HG02798 (cell line): ENCODE measurements around the gene PPFIBP2.
"Not testable (repeated sequence)": the region's sequence is repeated elsewhere in the genome, so short reads cannot be mapped to it uniquely, and the experiment has no call there.

Experiments used
- ATAC-seq: cut with Tn5 transposase; IDR thresholded peaks from one replicate; pipeline ENCODE4 v1.9.1; 2021; ENCODE audit warnings: mild to moderate bottlenecking; ENCODE audit not compliant: unreplicated experiment, poor library complexity

PPFIBP2 gene

DNA sequence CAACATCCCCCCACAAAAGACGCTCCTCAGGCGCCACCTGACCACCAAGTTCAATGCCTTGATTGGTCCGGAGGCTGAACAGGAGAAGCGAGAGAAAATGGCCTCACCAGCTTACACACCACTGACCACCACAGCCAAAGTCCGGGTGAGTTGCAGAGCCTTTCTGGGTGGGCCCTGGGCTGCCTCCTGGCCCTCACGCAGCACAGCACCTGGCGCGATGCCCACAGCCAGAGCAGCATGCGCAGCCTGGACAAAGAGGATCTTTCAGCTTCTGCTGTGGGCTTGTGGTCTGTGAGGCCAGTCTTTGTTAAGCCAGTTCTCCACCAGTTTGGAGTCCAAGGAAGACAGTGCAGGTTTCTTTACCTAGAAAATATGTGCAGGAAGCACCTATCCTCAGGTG, 137.9 kb downstream of the PPFIBP2 start:
- no peak for ATAC-seq

DNA sequence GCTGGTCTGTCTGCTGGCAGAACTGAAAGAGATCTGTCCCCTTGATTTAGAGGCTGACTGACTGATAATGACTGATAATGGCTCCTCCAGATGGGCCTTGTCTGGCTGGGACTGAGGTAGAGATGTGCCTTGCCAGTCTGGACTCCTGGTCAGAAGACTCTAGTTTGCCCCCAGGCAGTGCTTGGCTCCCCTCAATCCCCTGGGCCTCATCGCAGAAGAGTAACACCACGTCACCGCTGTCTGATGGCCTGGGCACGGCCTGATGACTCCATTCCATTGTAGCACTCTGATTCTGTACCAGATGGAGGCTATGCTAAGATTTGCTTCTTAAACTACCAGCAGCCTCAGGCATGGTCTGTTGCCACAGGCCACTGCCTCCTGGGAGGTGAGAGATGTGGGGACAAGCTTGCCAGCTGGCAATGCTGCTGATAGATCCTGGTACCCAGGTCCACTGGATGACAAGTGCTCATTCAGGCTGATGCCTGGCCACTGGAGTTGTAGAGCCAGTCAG, 140.5 kb downstream of the PPFIBP2 start:
- ATAC-seq = no peak

DNA sequence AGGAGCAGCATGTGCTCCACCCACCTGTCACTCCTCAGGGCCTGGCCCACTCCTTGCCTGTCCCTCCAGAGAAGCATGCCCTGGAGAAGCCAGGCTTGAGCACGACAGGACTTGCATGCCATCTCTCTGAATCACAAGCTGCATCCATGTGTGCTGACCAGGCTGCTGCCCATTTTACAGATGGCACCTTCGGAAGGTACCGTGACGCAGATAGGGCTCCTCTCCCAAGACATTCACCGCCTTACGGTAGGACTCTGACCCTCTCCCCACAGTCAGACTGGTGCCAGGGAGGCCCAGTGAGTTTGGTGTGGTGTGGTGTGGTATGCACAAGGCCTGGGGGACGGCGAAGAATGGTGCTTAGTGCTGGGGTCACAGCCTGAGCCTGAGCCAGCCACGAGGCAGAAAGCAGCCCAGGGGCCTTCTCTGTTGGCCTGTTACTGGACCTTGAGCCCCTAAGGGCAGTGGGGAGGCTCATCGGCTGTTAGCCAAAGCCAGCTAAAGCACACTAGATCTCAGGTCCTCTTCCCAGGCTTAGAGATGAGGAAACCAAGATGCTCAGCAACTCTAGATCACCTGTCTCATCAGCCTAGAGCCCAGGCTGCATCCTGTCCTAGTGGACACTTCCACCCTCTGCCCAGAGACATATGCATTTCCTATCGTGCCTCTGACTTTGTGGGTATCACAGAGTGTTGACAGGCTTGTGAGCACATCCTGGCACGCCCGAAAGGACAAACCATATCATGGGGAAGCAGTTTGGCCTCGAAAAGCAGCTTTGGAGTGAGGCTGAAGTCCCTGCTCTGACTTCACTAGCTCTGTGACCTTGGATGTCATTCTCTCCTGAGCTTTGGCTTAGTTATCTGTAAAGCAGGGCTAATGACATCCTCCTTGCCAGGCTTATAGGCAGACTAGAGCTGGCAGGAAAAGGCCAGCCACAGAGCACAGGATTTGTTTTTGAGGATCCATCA, 141.7 kb downstream of the PPFIBP2 start:
- ATAC-seq = no peak

GRCh38 chr11:7656704-7657103, 142.9 kb downstream of the PPFIBP2 start:
- ATAC-seq = no peak

GRCh38 chr11:7657306-7658025, 143.7 kb downstream of the PPFIBP2 start:
- ATAC-seq = no peak

DNA sequence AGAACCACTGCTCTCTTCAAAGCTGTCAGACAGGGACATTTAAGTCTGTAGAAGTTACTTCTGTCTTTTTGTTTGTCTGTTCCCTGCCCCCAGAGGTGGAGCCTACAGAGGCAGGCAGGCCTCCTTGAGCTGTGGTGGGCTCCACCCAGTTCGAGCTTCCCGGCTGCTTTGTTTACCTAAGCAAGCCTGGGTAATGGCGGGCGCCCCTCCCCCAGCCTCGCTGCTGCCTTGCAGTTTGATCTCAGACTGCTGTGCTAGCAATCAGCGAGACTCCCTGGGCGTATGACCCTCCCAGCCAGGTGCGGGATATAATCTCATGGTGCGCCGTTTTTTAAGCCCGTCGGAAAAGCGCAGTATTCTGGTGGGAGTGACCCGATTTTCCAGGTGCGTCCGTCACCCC, 149.7 kb downstream of the PPFIBP2 start:
- ATAC-seq = not testable (repeated sequence)

DNA sequence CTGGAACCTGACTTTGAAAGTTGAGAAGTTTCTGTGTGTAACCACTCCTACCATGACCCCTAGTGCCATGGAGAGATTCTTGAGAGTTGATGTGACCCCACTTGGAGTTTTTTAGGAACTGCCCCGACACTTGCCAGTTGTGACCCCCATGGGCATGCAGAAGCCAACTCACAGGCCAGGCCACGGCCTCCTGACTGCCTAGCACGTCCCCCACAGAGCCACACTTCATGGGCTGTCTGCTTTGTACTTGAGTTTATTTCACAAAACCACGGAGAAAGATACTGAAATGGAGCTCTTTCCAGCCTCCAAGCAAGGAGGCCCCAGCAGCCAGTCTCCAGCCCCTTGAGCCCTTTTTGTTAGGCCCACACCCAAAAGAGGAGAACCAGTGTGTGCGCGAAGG, 151.1 kb downstream of the PPFIBP2 start:
- ATAC-seq = no peak

GRCh38 chr11:7665473-7666291, 151.9 kb downstream of the PPFIBP2 start:
- peak; percentile 99 for ATAC-seq

DNA sequence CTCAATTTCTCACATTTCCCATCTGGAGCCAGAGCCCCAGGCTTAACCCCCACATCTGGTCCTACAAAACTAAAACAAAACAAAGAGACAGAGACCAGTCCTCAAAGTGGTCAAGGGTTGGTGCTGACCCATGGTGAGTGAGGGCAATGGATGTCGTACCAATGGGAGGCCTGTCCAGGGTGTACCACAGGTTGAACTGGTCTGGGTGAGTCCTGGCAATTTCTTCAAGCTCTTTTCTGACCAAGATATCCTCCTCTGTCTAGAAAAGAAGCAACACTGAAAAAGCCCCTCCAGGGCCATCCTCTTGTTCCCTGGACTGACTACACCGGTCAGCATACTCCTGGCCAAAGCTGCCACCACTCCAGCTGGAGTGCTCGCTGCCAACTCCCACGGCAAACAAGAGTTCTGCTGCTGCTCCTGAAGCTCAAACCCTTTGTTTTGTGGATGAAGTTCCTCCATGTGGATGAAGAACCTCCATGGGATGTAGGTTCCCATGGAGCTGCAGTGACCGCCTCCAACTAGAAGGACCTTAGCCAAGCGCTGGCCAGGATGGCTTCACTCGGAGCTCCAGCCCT, 152.6 kb downstream of the PPFIBP2 start:
- ATAC-seq = no peak

DNA sequence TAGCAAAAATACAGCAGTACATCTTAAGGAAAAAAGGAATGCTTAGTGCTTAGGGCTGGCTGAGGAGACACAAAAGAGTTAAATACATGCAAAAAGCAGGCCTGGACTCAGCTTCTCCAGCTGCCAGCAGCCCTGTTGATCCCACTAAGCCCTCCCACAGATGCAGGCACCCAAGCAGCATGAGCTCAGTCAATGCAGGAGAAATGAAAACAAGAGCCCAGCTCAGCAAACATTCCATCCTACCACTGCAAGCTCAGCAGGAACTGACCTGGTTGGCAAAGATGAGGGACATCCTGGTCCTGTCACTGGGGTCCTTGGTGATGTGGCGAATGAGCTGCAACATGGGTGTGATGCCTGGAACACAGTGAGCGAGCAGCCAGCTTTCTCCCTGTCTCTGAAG, 153.7 kb downstream of the PPFIBP2 start:
- no peak for ATAC-seq

DNA sequence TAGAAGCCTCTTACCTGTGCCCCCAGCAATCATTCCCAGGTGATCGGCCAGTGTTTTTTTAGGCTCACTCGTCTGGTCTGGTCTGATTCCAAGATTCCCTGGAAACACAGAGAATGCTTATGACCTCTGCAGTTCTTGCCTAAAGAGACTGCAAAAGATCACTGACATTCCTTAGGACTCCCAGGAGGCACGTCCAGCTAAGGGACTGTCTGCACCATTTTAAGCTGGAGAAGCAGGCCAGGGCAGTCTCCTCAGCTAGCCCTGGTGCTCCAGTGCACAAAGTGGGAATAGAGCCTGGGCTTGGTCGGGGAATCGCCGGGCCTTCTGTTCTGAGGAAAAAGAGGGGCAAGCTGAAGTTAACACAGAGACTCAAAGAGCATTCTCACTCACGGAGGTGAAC, 154.7 kb downstream of the PPFIBP2 start:
- ATAC-seq = no peak

DNA sequence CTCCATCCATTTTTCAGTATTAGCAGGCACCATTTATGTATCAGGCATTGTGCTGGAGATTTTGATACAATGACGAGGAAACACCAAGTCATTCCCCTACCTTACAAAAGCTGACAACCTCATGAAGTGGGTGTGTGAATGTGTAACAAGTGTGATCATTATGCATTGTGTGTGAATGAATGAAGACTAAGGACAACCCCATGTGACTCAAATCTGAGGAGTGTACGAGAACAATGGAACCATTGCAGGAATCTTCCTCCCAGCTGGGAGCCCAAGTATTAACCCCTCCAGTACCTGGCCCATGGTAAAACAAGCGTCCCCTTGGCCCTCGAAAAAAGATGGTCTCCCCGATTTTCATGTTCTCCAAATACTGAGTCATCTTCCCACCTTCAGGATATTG, 155.1 kb downstream of the PPFIBP2 start:
- ATAC-seq = no peak

- ATAC-seq = no peak
Measured at GRCh38 chr11:7670641-7671040, 156.8 kb downstream of the PPFIBP2 start.

DNA sequence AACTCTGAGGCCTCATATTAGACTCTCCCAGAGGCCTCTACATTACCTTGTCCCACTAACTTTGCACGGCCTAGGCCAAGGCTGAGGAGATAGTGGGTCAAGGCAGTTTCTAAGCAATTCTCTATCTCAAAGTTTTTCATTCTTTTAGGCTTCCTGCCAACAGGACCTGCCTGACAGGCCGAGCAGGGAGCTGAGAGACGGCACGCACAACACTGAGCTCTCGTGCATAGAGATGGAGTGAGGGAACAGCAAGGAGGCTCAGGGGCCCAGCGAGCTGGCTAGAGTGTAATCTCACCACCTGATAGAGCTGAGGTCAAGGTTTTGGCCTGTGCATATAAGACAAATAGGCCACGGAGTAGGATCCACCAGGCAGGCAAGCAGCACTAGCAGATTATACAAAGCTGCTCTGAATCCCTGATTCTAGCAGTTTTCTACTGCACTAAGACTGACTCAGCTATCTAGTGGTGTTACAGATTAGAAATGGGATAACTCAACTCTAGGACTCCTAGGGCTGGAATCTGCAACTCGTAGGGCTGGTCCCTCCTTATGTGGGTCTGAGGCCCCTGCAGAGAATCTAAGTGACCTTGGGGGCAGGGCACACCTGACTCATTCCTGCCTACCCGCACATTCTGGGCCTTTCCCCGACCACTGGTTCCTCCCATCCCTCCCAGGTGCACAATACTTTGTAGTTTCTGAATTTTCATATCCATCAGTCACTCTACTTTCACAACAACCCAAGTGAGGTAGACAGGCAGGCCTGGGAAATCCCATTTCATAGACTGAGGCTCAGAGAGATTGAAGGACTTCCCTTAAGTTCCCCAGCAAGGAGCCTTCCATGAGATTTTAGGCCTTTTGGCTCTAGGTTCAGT, 157.8 kb downstream of the PPFIBP2 start:
- ATAC-seq = peak; percentile 68

DNA sequence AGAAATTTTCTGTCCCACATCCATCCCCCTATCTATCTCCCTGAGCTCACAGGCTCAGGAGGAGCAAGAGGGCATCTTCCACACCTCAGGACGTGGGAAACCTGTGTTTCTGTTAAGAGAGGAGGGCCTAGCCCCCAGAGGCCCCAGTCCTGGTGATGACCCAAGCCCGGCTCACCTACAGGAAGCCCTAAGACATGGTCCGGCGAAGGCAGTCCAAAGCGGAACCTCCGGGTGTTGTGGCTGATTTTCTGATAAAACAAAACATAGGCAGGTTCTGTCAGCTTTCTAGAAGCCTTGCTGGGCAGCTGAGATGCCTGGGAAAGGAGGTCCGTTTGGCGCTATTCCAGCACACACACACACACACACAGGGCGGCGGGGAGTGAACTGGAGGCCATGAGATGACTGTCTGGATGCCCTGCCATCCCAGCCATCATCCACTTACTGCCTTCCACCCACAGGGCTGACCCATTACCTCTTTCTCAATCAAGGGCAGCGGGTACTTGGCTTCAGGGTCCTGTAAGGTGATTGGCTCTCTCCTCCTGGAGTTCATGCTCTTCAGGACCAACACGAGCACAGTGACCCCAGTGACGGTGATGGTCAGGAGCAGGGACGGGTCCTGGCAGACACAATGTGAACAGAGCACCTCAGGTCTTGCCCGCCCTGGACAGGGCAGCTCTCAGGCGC, 158.6 kb downstream of the PPFIBP2 start:
- ATAC-seq = no peak

DNA sequence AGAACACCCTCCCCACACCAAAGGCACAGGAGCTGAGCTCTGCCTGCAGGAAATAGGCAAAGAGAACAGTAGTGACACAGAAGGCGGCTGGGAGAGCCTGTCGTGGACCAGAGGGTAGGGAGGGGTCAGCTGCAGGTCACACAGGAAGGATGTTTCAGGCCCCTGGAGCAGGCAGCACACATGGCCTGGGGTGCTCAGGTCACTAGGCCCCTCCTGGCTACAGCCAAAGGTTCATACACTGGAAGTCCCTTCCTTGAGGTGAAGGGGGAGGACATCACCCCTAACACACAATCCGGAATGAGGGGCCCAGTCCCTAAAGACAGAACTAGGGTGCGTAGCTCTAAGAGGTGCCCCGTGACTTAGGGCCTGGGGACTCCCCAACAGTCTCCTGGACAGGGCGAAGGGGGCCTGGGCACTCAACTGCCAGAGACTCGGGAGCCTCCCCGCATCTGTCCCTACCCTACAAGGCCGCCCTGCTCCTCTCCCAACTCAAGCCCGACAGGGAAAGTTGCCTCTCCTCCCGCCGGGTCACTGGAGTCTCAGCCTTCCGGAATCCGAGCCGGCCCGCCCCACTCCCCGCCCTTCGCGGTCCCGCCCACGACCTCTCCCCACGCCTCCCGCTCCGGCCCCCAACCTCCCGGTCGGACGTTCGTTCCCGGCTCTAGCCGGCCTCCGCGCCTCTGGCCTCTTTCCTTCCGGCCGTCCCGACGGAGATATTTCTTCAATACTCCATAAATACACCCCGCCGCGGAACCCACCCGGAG, 159.3 kb downstream of the PPFIBP2 start, which contains the start of gene CYB5R2:
TSS of gene CYB5R2 (minus strand) at position 541 of the 764 bp plus-strand sequence. CDS start 675 bp downstream, outside the sequence.
- peak; percentile 57 for ATAC-seq

- peak; percentile 20 for ATAC-seq
Measured at GRCh38 chr11:7673724-7674434, 160.1 kb downstream of the PPFIBP2 start.
